Stromal cell of bone marrow (primary cell): ENCODE results near the gene PSAPL1.

Experiments
- DNase-seq: peaks from one replicate; pipeline ENCODE4 v3.0.0-alpha.2; 2012; ENCODE audit warnings: low read depth

Gene PSAPL1

GRCh38 chr4:7381890-7382633 lies 52.7 kb downstream of the PSAPL1 start:
- no peak for DNase-seq

GRCh38 chr4:7381221-7381889 lies 53.4 kb downstream of the PSAPL1 start:
- no peak for DNase-seq
